ENCODE measurements around the gene MEFV.
"Not testable (repeated sequence)": the region's sequence is repeated elsewhere in the genome, so short reads cannot be mapped to it uniquely, and the experiment has no call there.

MEFV gene

GRCh38 chr16:3212006-3212405 is 44.4 kb downstream of the MEFV start:
- H3K9me3 ChIP-seq (ENCODE audit: control extremely low read depth in 1 of 5, control insufficient read depth in 4 of 5, insufficient read depth in 2 of 5, low read depth in 1 of 5, low read length in 4 of 5) = peaks cover 0 to 22% (median 15%) of the 10 kb centered on the region in 5 experiments
- H3K27ac ChIP-seq (ENCODE audit: insufficient read depth in 1 of 2, low read depth in 1 of 2, low read length in 2 of 2, poor library complexity in 1 of 2, severe bottlenecking in 2 of 2) = no peak overlapping the region
- DNase-seq = no peak
- ChIA-PET POLR2A (no interaction called here), CTCF (interaction anchor here (1.7 kb wide), 1 partner anchor 9 kb away, joined by 4 read pairs; no protein-coding TSS in a partner anchor)
- H3K4me3 ChIP-seq (ENCODE audit: control insufficient read depth in 1 of 7, extremely low read depth in 1 of 7, insufficient read depth in 4 of 7, low read depth in 2 of 7, low read length in 6 of 7) = no peak overlapping the region
- H3K4me1 ChIP-seq (ENCODE audit: control extremely low read depth in 1 of 4, control insufficient read depth in 4 of 4, insufficient read depth in 4 of 4, low read length in 3 of 4) = peaks cover 0 to 6% (median 5%) of the 10 kb centered on the region in 4 experiments
- WGBS (ENCODE audit: insufficient coverage) = 89% methylated on average over 3 of the region's 3 CpGs
- no peaks in the 10 kb centered on the region for H3K36me3 ChIP-seq (ENCODE audit: control insufficient read depth in 4 of 4, insufficient read depth in 4 of 4, low read length in 3 of 4)
- peaks cover 0 to 3% (median 0%) of the 10 kb centered on the region in 5 experiments for H3K27me3 ChIP-seq (replicated peaks in 2 of 5; ENCODE audit: control insufficient read depth in 4 of 5, insufficient read depth in 5 of 5, low read length in 4 of 5)

GRCh38 chr16:3207086-3207953 is 49.1 kb downstream of the MEFV start:
- peaks cover 0 to 46% (median 13%) of the 10 kb centered on the region in 5 experiments for H3K9me3 ChIP-seq (ENCODE audit: control extremely low read depth in 1 of 5, control insufficient read depth in 4 of 5, insufficient read depth in 2 of 5, low read depth in 1 of 5, low read length in 4 of 5)
- ChIA-PET POLR2A (no interaction called here), CTCF (interaction anchor here (0.6 kb wide), 1 partner anchor 13 kb away, joined by 3 read pairs; no protein-coding TSS in a partner anchor)
- no peak overlapping the region for H3K27ac ChIP-seq (ENCODE audit: insufficient read depth in 1 of 2, low read depth in 1 of 2, low read length in 2 of 2, poor library complexity in 1 of 2, severe bottlenecking in 2 of 2)
- H3K27me3 ChIP-seq (replicated peaks in 2 of 5; ENCODE audit: control insufficient read depth in 4 of 5, insufficient read depth in 5 of 5, low read length in 4 of 5) = peaks cover 0 to 14% (median 0%) of the 10 kb centered on the region in 5 experiments
- H3K36me3 ChIP-seq (ENCODE audit: control insufficient read depth in 4 of 4, insufficient read depth in 4 of 4, low read length in 3 of 4) = no peaks in the 10 kb centered on the region
- no peak overlapping the region for H3K4me3 ChIP-seq (ENCODE audit: control insufficient read depth in 1 of 7, extremely low read depth in 1 of 7, insufficient read depth in 4 of 7, low read depth in 2 of 7, low read length in 6 of 7)
- 79% methylated on average over 14 of the region's 19 CpGs for WGBS (ENCODE audit: insufficient coverage)
- no peak for DNase-seq
- H3K4me1 ChIP-seq (ENCODE audit: control extremely low read depth in 1 of 4, control insufficient read depth in 4 of 4, insufficient read depth in 4 of 4, low read length in 3 of 4) = no peaks in the 10 kb centered on the region

- H3K4me1 ChIP-seq (ENCODE audit: control extremely low read depth in 1 of 4, control insufficient read depth in 4 of 4, insufficient read depth in 4 of 4, low read length in 3 of 4); H3K27ac ChIP-seq (ENCODE audit: insufficient read depth in 1 of 2, low read depth in 1 of 2, low read length in 2 of 2, poor library complexity in 1 of 2, severe bottlenecking in 2 of 2); CTCF ChIA-PET; H3K4me3 ChIP-seq (ENCODE audit: control insufficient read depth in 1 of 7, extremely low read depth in 1 of 7, insufficient read depth in 4 of 7, low read depth in 2 of 7, low read length in 6 of 7); H3K36me3 ChIP-seq (ENCODE audit: control insufficient read depth in 4 of 4, insufficient read depth in 4 of 4, low read length in 3 of 4); POLR2A ChIA-PET: not testable (repeated sequence)
- WGBS (ENCODE audit: insufficient coverage) = 55% methylated on average over 3 of the region's 3 CpGs
- DNase-seq = peak in 1 of 3 donors; percentile 29
- H3K27me3 ChIP-seq (replicated peaks in 2 of 5; ENCODE audit: control insufficient read depth in 4 of 5, insufficient read depth in 5 of 5, low read length in 4 of 5) = peaks cover 0 to 23% (median 2%) of the 10 kb centered on the region in 5 experiments
- peaks cover 0 to 46% (median 11%) of the 10 kb centered on the region in 5 experiments for H3K9me3 ChIP-seq (ENCODE audit: control extremely low read depth in 1 of 5, control insufficient read depth in 4 of 5, insufficient read depth in 2 of 5, low read depth in 1 of 5, low read length in 4 of 5)
Observed at GRCh38 chr16:3205939-3206338, 50.5 kb downstream of the MEFV start.

GRCh38 chr16:3202903-3203539 is 53.4 kb downstream of the MEFV start:
- no peak for DNase-seq
- ChIA-PET CTCF (interaction anchor here (1.3 kb wide), 1 partner anchor 9 kb away, joined by 4 read pairs; no protein-coding TSS in a partner anchor), POLR2A (no interaction called here)
- 78% methylated on average over 5 of the region's 6 CpGs for WGBS (ENCODE audit: insufficient coverage)
- H3K4me1 ChIP-seq (ENCODE audit: control extremely low read depth in 1 of 4, control insufficient read depth in 4 of 4, insufficient read depth in 4 of 4, low read length in 3 of 4) = no peaks in the 10 kb centered on the region
- H3K27ac ChIP-seq (ENCODE audit: insufficient read depth in 1 of 2, low read depth in 1 of 2, low read length in 2 of 2, poor library complexity in 1 of 2, severe bottlenecking in 2 of 2) = no peak overlapping the region
- peaks cover 0 to 41% (median 4%) of the 10 kb centered on the region in 5 experiments for H3K27me3 ChIP-seq (replicated peaks in 2 of 5; ENCODE audit: control insufficient read depth in 4 of 5, insufficient read depth in 5 of 5, low read length in 4 of 5)
- H3K4me3 ChIP-seq (ENCODE audit: control insufficient read depth in 1 of 7, extremely low read depth in 1 of 7, insufficient read depth in 4 of 7, low read depth in 2 of 7, low read length in 6 of 7) = no peak overlapping the region
- peaks cover 3 to 46% (median 9%) of the 10 kb centered on the region in 5 experiments for H3K9me3 ChIP-seq (ENCODE audit: control extremely low read depth in 1 of 5, control insufficient read depth in 4 of 5, insufficient read depth in 2 of 5, low read depth in 1 of 5, low read length in 4 of 5)
- H3K36me3 ChIP-seq (ENCODE audit: control insufficient read depth in 4 of 4, insufficient read depth in 4 of 4, low read length in 3 of 4) = no peaks in the 10 kb centered on the region

- Histone ChIP-seq H3K27me3 (replicated peaks in 2 of 5; ENCODE audit: control insufficient read depth in 4 of 5, insufficient read depth in 5 of 5, low read length in 4 of 5) (peaks cover 3 to 69% (median 10%) of the 10 kb centered on the region in 5 experiments), H3K4me1 (ENCODE audit: control extremely low read depth in 1 of 4, control insufficient read depth in 4 of 4, insufficient read depth in 4 of 4, low read length in 3 of 4) (no peaks in the 10 kb centered on the region), H3K4me3 (ENCODE audit: control insufficient read depth in 1 of 7, extremely low read depth in 1 of 7, insufficient read depth in 4 of 7, low read depth in 2 of 7, low read length in 6 of 7) (no peak overlapping the region), H3K36me3 (ENCODE audit: control insufficient read depth in 4 of 4, insufficient read depth in 4 of 4, low read length in 3 of 4) (no peaks in the 10 kb centered on the region), H3K27ac (ENCODE audit: insufficient read depth in 1 of 2, low read depth in 1 of 2, low read length in 2 of 2, poor library complexity in 1 of 2, severe bottlenecking in 2 of 2) (no peak overlapping the region), H3K9me3 (ENCODE audit: control extremely low read depth in 1 of 5, control insufficient read depth in 4 of 5, insufficient read depth in 2 of 5, low read depth in 1 of 5, low read length in 4 of 5) (peaks cover 2 to 15% (median 3%) of the 10 kb centered on the region in 5 experiments)
- 89% methylated on average over 7 of the region's 13 CpGs for WGBS (ENCODE audit: insufficient coverage)
- DNase-seq = no peak
- ChIA-PET CTCF (no interaction called here), POLR2A (interaction anchor here (0.6 kb wide), 1 partner anchor 230 kb away, joined by 3 read pairs; no protein-coding TSS in a partner anchor)
Observed at GRCh38 chr16:3198334-3199072, 57.9 kb downstream of the MEFV start.

GRCh38 chr16:3197694-3198333 is 58.6 kb downstream of the MEFV start:
- peaks cover 3 to 72% (median 14%) of the 10 kb centered on the region in 5 experiments for H3K27me3 ChIP-seq (replicated peaks in 2 of 5; ENCODE audit: control insufficient read depth in 4 of 5, insufficient read depth in 5 of 5, low read length in 4 of 5)
- CTCF ChIA-PET = not testable (repeated sequence)

More at GRCh38 chr16:3197694-3198333, 58.6 kb downstream of the MEFV start:
- H3K4me3 ChIP-seq (ENCODE audit: control insufficient read depth in 1 of 7, extremely low read depth in 1 of 7, insufficient read depth in 4 of 7, low read depth in 2 of 7, low read length in 6 of 7); POLR2A ChIA-PET; DNase-seq; H3K36me3 ChIP-seq (ENCODE audit: control insufficient read depth in 4 of 4, insufficient read depth in 4 of 4, low read length in 3 of 4); H3K4me1 ChIP-seq (ENCODE audit: control extremely low read depth in 1 of 4, control insufficient read depth in 4 of 4, insufficient read depth in 4 of 4, low read length in 3 of 4); H3K27ac ChIP-seq (ENCODE audit: insufficient read depth in 1 of 2, low read depth in 1 of 2, low read length in 2 of 2, poor library complexity in 1 of 2, severe bottlenecking in 2 of 2): not testable (repeated sequence)
- peaks cover 3 to 17% (median 10%) of the 10 kb centered on the region in 5 experiments for H3K9me3 ChIP-seq (ENCODE audit: control extremely low read depth in 1 of 5, control insufficient read depth in 4 of 5, insufficient read depth in 2 of 5, low read depth in 1 of 5, low read length in 4 of 5)
- 77% methylated on average over 3 of the region's 3 CpGs for WGBS (ENCODE audit: insufficient coverage)

All from common myeloid progenitor, CD34-positive (primary cell).